Measurements from ENCODE around the gene APPL2. TPM values are rescaled to one million over a fixed set of nuclear protein-coding genes. Genes with fewer than 3 reads are reported as not detected.
A peak's percentile ranks its signal among the peaks of the same experiment; 100 is the strongest.

APPL2 gene, protein sequence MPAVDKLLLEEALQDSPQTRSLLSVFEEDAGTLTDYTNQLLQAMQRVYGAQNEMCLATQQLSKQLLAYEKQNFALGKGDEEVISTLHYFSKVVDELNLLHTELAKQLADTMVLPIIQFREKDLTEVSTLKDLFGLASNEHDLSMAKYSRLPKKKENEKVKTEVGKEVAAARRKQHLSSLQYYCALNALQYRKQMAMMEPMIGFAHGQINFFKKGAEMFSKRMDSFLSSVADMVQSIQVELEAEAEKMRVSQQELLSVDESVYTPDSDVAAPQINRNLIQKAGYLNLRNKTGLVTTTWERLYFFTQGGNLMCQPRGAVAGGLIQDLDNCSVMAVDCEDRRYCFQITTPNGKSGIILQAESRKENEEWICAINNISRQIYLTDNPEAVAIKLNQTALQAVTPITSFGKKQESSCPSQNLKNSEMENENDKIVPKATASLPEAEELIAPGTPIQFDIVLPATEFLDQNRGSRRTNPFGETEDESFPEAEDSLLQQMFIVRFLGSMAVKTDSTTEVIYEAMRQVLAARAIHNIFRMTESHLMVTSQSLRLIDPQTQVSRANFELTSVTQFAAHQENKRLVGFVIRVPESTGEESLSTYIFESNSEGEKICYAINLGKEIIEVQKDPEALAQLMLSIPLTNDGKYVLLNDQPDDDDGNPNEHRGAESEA
- polyA plus RNA-seq (ENCODE audit: insufficient read length in 10 of 10), result 10 to 100 TPM; 20.0 to 44.5 (median 29.8) TPM
- long read RNA-seq, donor 1, partial matches to known transcripts, result 0 of 1 reads
- long read RNA-seq, donor 1, other reads (novel, unspliced or antisense), result 0 of 1 reads
- long read RNA-seq, donor 2, partial matches to known transcripts, result 0 of 2 reads
- long read RNA-seq, donor 2, other reads (novel, unspliced or antisense), result 0 of 2 reads
- long read RNA-seq, donor 3, result 0 reads
- long read RNA-seq, donor 4, partial matches to known transcripts, result 0 of 3 reads
- long read RNA-seq, donor 4, other reads (novel, unspliced or antisense), result 0 of 3 reads
- long read RNA-seq, donor 5, partial matches to known transcripts, result 0 of 4 reads
- long read RNA-seq, donor 5, other reads (novel, unspliced or antisense), result 0 of 4 reads
- long read RNA-seq, donor 6, partial matches to known transcripts, result 0 of 4 reads
- long read RNA-seq, donor 6, other reads (novel, unspliced or antisense), result 0 of 4 reads
- long read RNA-seq, donor 7, partial matches to known transcripts, result 0 of 4 reads
- long read RNA-seq, donor 7, other reads (novel, unspliced or antisense), result 0 of 4 reads
- long read RNA-seq, donor 8, partial matches to known transcripts, result 0 of 1 reads
- long read RNA-seq, donor 8, other reads (novel, unspliced or antisense), result 0 of 1 reads
- long read RNA-seq, donor 9, partial matches to known transcripts, result 0 of 1 reads
- long read RNA-seq, donor 9, other reads (novel, unspliced or antisense), result 0 of 1 reads

DNA sequence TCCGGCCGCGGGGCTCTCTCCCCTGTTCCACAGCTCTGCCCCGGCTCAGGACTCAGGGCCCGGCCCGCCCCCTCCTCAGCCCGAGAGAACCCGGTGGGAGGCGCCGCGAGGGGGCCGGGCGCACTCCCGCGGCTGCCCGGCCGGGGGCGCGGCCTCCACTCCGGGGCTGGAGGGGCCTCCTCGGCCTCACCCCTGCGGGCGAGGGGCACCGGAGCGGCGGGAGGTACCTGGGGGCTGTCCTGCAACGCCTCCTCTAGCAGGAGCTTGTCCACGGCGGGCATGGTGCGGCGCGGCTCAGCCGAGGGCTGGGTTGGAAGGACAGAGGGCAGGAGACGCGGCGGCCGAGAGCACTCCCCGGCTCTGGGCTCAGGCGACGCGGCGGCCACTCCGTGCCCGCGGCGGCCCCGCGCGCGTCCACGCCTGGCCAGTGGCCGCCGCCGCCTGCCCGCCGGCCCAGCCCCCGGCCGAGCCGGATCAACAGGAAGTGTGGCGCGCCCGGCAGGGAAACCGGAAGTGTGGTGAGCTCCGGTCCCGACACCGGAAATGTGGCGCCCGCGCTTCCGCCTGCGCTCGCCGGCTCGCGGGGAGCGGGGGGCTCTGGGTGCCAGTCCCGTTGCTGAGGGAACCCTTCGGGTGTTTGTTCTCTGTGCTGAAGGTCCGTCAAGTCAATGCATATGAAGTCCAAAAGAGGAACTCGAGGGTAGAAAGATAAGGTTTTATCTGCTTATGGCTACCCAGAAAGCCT is at the start of gene APPL2:
Gene APPL2, minus strand, starts transcription at position 443 of the 745 bp plus-strand sequence. Its CDS starts 162 bp downstream, at position 281.
- peak; percentile 89 to 95 (median 93) for DNase-seq

DNA sequence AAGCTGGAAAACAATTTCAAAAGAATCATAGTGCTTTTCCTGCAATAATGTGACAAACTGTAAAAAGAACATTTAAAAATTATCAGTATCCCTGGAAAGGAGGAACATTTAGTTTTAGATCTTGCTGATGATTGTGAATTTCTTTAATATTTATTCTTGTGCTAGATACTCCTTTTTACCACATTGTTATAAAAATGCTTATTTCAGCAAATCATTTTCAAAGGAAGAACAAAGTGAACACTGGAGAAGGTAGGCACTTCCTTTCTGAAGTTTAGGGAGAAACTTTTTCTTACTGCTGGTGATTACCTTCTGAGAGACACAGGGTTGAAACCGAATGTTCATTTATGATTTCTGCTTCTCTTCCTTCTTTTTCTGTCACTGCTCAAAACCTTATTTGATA is 49.4 kb upstream of the APPL2 start:
- no peak for DNase-seq

DNA sequence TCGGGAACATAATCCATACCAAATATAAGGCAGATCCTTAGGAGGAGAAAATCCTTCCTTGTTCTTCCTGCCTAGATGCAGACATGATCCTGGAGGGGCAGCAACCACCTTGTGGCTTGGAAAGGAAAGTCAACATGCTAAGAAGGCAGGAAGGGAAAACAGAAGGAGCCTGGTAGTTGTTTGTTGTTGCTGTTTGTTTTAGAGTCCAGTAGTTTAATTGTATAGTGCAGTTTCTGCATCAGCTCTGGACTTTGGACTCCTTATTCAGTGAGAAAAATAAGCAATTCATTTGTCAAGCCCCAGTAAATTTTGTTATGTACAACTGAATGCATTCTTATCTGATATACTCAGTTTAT is 45.7 kb upstream of the APPL2 start:
- no peak for DNase-seq

DNA sequence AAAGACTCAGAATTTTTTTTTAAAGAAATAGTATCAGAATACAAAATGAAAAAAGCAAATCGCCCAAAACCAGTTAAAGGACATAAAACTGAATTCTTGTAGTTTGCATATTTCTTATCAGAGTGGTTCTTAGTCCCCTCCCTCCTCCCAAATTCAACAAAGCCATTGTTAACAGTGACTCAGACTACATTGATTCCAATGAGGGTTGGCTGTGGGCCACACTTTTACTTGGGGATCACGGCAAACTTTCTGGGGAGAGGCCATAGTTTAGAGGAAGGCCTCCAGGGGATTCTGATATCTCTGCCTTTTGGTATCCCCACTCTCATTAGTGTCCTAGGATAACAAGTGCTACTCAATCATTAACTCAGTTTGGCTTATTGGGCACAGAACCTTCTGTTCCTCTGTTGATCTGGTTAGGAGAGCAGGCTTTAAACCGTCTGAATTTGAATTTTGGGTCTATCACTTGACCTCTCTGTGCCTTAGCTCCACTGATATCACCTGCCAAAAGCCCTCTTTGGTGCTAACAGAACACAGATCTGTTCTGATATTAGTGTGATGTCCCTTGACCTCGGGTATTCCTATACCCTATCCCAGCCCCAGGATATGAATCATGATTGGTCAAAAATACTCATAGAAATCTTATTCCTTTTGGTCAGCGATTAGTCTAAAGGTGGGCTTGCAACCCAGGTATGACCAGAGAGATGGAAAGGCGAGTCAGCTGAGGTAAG is 45.2 kb upstream of the APPL2 start:
- DNase-seq, result no peak

DNA sequence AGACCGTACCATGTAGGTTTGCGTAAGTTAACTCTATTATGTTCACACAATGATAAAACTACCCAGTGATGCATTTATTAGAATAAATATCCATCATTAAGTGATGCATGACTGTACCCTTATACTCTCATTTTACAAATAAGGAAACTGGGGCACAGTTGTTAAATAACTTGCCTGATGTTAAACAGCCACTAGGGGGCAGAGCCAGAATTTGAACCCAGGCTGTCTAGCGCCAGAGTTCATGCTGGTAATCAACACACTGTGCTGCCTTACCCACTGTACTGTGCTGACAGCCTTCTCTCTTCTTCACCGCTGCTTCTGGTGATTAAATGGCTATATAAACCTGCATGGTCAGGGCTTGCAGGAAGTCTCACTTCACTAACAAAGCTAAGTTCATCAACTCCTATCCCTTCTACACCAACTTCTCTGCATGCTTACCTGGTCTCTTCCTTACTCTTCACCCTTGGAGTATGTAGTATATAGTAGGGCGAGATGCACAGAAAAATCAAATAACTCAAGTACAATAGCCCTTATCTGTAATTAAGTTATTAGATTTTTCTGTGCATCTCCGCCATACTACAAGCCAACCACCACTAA is 43.6 kb upstream of the APPL2 start:
- peak in 2 of 3 donors; percentile 6 to 11 for DNase-seq

DNA sequence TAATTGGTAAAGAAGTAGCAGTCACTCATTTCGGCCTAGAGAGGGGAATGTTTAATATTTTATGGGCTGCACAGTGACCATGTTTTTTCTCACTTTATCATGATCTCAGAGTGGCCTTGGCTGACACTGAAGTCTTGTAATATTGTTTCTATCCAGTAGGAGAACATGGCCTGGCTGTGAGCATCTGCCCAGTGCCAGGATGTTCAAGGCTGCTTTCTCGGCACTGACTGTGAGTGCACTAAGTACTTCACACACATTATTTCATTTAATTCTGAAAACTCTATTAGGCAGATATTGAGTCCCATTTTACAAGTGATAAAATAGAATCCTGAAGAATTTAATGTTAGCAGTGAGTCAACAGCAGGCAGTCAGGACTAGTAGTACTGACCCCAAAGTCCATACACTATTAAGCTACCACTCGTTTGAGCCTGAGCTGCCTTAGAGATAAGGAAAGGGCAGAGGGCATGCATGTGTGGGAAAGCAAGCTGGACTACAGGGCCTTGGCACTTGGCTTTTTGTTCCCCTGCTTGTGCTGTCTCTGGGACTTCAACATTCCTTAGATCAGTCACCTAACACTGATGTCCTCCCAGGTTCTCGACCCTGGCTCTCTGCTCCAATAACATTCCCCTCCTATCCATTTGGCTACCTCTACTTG is 42.2 kb upstream of the APPL2 start:
- DNase-seq, result no peak

DNA sequence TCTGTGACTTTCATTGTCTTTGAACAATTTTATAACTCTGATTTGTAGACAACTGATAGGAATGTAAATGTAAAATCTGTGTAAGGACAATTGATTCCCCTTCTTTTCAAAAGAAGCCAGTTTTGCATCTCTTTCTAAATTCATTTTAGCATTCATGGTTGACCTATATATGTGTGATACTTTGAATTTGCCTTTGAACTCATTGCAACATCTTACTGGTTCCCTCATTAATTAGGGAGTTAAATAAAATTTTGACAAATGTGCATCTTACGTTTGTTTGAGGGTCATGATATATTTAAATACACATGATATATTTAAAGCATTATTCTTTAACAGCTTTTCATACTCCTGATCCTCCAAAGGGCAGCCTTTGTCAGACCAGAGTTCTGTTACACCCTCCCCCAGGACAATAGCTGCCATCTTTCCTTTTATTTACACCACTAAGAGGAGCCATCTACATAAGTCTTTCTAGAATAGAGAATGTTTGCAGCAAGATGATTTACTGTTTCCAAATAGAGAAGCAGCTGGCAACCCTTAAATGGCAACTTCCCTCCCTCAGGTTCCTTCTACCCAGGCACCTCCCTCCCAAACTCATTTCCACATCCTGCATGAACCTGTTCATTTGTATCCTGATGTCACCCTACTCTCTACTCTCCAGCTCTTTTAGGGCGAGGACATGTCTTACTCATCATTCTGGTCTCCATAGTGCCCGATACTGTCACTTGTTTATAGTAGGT is 40.2 kb upstream of the APPL2 start:
- DNase-seq, result no peak

DNA sequence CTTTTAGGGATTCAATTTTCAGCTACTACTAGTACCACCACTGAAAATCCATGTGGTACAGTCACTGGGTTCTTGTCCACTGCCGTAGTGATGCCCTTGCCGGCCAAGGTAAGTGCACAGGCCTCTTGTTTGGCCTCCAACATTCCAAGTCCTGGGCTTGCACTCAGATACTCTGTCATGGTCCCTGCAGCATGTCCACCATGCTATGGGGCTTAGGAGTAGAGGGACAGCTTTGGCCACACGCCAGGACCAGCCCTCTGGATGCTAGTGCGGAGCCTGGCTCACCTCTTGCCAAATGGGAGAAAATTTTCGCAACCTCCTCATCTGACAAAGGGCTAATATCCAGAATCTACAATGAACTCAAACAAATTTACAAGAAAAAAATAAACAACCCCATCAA is 38.6 kb upstream of the APPL2 start:
- DNase-seq, result no peak

DNA sequence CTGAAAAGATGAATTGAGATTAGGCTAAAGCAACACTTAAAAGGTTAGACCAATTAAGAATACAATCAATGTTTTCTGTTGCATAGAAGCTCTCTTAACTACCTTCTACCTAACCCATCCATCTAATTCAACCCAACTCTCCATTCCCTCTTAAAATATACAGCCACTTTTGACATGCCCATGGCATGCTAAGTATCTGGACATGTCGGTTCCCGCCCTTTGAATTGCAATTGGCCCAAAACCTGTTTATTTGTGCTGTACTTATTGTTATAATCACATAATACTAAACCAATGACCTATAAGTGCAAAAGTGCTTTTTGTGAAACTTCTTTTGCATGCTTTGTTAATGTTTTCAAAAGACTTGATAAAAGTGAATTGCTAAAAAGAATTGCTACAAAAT is 37.6 kb upstream of the APPL2 start:
- no peak for DNase-seq

DNA sequence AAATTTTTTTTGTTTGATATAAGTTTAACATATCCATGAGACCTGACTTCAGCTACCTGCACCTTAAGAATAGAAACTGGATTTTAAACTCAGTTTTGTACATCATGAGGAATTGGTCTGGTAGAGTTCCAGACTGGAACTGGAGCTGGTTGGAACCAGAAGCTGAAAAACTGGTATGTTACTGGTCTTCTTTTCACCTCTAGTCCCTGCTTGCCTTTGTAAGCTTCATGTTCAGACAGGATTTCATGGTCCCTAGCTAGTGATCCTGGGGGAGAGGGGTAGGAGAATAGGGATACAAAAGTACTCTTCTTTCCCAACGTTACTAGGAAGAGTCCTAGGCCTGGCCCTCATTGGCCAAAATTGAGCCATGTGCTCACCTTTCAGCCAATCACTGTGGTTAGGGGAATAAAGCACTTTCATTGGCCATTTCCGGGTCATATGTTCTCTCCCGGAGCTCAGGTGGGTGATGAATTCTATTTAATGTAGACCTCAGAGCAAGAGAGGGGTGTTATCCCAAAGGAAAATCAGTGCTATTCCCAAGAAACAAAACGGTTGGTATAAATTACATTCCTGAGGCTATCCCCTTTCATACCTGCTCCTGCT is 36.9 kb upstream of the APPL2 start:
- no peak for DNase-seq

DNA sequence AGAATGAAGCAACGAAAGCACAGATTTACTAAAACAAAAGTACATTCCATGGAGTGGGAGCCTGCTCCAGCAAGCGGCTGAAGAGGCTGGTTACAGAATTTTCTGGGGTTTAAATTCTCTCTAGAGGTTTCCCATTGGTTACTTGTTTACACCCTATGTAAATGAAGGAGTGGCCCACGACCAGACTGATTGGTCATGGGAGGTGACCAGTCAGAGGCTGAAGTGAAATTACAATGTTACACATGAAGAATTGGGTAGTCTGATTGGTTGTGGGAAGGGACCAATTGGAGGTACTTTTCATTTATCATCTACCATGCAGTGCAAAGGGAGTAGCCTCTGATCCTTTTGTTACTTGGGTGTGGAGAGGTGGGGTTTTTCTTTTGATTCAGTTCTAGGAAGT is 36.2 kb upstream of the APPL2 start:
- DNase-seq, result no peak

DNA sequence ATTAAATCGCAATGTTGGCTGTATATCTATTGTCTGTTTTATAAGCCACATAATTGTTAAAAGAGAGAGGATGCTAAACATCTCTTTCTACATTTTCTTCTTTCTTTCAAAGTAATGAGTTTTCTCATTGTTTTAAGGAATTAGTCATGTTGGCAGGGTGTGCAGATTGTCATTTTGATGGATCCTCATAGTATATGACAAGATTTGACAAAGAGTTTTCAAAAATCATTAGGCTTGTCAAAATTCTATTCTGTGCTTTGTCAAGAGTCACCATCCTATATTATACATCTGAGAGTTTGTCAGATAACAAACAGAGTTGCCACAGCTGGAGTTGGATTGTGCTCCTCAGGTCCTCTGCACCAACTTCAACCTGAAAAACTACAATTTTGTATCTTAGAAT is 35.4 kb upstream of the APPL2 start:
- DNase-seq, result no peak

DNA sequence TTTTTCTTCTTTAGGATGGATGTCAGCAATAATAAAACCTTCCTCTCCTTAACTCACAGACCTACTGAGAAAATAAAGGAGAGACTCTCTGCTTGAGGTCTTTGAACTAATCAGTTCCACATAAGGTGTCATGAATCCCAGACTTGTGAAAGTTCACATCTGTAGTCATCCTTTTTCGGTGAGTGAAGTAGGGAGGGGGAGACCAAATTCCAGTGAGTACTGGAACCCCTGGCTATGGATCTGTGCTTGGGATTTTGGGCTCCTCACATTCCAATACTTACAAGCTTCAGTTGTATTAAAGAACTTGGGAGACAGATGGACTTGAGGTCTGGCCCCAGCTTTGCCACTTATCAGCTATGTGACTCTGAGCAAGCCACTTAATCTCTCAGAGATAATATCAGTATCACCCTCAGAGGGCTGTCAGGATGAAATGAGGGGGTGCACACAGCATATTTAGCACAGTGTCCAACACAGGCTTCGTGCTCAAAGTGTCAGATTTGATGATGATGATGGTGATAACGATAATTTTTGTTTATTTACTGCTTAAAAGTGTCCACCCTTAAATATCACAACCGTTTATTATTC is 34.8 kb upstream of the APPL2 start:
- no peak for DNase-seq

DNA sequence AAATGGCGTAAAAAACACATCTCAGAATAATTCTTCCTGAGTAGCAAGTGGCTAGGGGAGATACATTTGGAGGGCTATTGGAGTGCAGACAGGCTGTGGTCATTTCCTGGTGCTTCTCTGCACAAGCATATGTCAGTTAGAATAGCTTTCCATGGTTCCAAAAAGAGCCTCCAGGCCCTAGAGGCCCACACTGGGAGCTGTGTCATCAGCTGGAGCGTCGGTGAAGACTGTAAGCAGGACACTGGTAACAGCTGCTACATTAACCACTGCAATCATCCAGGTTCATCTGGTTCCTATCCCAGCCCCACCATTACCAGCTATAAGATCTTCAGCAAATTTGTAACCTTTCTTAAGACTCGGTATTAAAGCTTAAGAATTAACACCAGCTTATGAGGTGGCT is 31.7 kb upstream of the APPL2 start:
- no peak for DNase-seq

DNA sequence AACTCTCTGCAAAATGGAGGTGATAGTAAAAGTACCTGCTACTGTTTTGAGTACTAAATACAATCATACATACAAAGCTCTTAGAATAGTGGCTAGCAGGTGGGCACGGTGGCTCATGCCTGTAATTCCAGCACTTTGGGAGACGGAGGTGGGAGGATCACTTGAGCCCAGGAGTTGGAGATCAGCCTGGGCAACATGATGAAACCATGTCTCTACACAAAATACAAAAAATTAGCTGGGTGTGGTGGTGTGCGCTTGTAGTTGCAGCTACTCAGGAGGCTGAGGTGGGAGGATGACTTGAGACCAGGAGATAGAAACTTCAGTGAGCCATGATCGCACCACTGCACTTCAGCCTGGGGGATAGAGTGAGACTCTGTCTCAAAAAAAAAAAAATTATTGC is 28.8 kb upstream of the APPL2 start:
- DNase-seq, result no peak

DNA sequence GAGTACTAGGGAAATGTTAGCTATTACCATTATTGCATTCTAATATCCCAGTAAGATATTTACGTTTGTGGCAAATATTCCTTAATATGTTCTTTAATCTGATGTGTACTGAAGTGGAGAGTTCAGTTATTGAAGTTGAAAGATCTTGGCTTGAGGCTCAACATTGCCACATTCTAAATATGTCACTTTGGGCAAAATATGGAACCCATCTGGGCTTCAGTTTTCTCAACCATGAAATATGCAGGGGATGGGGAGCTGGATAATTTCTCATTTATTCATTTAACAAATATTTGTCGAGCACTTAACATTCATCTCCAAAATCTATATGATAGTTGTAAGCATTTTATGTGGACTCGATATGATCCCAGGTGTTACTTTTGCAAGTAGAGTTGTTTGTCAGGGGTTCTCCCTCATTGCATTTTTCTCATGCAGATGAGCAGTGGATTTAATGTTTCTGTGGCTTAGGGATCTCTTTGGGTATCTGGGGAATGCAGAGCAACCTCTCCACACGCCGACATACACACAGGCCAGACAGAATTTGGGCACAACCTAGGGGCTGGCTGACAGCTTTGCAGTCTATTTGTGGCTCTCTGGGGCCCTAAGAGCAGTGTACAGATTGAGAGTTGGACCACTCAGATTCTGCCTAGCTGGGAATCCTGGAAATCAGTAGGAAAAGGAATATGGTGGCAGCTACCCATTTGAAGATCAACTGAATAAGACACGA is 26.6 kb upstream of the APPL2 start:
- DNase-seq, result peak in 1 of 3 donors; percentile 28

DNA sequence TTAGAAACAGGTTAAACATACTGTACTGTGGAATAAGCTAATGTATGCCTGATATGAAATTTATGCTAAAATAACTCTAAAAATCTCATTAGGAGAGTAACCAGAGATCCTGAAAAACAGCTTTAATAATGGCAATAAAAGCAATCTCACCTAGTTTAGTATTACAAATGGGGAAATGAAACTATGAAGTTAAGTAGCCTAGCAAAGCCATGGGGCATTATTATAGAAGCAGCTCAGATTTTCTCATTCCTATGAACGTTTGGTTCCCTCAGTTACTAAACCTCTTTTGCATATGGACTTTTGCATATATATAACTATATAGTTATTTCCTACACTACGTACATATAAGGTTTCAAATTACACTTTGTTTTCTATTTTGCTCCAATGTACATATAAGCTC is 25.0 kb upstream of the APPL2 start:
- DNase-seq, result no peak

Data from muscle of back (tissue), 13 donors.